Tongue (tissue), 2 donors: ENCODE data around the gene MSMP. TPM values are rescaled to one million over a fixed set of nuclear protein-coding genes. Genes with fewer than 3 reads are reported as not detected.

Source experiments
- DNase-seq: peaks from one replicate; pipeline ENCODE4 v3.0.0-alpha.2; 2015
- total RNA-seq: library from RNA; depleted of rRNA; stranded (reverse); fragments of >200 nt; gene quantifications from one replicate; pipeline ENCODE4 v1.2.3, GENCODE V29; 2014

Gene MSMP
- total RNA-seq, 1 donor from 2014 or later: not detected

DNA sequence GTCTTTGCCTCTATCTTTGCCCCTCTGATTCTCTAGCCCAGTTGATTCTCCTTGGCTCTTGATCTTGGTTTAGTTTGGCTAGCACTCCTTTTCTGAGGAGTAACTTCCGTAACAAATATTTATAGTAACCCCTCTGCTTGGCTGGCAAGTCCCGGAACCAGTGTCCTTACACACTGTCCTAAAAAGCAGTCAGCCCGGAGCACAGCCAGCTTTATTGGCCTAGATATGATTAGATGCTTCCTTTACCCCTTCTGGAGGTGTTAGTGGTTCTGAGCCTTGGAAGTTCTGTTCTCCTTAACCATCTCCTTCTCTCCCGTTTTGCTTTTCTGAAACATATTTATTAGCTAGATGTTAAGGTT, 17.0 kb upstream of the MSMP start:
- no peak for DNase-seq

DNA sequence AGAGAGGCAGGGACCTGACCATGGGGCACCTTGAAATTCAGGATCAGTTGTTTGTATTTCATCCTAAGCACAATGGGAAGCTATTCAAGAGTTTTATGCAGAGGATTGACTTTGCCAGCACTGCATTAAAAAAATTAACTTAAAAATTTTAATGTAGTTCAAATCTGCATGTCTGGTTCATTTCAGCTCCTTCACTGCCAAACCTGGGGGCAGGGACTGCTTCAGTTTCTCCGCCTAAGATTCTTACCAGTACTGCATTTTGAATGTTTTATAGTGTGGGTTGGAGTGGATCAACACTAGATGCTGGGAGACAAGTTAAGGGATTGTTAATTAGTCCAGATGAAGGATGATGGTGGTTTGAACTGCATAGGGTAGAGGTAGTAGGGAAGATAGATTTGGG, 15.7 kb upstream of the MSMP start:
- no peak for DNase-seq

DNA sequence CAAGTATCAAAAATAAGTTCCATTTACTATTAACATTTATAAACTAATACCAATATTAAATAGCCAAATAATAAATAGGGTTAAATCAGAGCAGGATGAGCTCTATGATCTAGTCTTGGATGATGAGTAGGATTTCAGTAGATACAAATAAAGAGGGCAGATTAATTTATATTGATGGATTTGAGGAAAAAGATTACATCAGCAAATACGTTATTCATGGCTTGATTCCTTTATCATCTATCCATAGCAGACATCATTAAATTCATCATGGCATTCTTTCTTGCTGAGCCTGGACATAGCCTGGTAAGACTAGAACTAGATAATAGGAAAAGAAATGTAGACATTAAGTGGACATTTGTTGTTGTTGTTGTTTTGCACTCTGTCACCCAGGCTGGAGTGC, 13.4 kb upstream of the MSMP start:
- DNase-seq: no peak

DNA sequence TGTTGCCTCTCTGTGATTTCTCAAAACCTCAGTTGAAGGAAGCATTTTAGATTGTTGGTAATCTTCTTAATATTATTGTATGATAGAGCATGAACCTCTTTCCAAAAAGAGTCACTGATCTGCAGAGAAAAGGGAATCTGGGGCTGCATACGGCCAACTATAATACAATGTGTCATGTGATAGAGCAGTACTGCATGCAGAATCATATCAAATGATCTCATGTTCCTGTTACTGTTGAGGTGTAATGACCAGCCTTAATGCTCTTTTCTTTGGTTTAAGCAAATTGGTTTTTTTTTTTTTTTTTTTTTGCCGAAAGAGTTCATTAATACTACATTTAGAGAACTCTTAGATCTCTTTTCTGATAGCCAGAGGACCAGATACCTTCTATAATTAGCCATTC, 12.9 kb upstream of the MSMP start:
- DNase-seq: no peak

DNA sequence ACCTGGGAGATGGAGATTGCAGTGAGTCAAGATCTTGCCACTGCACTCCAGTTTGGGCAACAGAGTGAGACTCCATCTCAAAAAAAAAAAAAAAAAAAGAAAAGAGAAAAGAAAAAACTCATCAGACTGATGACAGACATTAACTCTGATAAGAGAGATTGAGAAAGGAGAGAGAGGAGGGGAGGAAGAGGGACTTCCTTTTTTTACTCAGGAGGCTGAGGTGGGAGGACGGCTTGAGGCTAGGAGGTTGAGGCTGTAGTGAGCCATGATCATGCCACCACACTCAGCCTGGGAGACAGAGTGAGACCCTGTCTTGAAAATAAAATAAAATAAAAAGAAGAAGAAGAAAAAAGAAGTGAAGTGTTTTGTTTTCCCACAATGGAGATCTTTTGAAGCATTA, 9.7 kb upstream of the MSMP start:
- no peak for DNase-seq

DNA sequence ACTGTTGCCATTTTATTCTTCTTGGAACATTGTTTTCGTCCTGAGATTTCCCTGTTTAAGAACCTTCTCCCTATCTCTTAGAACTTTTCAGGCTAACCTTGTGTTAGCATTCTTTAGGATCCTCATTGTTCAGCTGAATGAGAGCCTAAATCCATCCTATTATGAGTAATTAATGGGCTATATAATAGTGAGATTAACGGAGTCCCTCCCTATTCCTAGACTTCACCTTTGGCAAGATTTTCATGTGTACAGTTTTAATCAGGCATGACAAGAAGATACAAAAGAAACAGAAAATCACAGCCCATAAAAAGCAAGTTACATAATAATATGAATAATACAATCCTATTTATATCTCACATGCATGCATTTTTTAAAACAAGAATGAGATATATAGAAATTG, 9.1 kb upstream of the MSMP start:
- DNase-seq: no peak

DNA sequence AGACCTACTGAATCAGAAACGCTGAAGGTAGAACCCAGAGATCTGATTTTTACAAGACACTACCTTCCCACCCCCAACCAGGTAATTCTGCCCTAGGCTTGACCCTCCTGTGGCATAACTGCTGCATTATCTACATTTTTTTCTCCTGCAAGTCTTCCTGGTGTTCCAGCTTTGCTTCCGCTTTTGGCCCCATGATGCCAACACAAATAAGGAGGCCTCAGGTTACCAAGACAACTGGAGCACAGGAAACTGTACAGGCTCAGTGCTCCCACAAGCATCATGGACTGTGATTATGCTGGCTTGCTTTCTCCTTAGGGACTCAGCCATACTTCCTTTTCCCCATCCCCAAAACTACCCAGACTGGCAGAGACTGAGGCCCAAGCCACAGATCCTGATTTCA, 6.6 kb upstream of the MSMP start:
- DNase-seq: peak; percentile 42

DNA sequence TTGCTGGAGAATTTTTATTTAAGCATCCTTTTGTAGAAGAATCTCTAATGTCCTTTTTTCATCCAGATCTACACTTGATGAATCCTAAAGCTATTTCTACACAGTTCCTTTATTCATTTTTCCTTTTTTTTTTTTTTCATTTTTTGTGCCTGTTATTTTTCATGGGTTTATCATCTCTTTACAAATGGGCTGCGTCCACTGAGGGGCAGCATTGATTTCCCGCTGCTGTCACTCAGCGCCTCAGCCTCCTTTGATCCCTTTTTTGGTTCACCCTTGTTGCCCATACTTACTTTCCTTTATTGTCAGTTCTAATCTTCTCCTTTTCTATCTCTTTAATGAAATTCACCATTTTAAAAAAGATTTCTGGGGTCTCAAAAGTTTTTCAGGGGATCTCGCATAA, 5.7 kb upstream of the MSMP start:
- DNase-seq: no peak

DNA sequence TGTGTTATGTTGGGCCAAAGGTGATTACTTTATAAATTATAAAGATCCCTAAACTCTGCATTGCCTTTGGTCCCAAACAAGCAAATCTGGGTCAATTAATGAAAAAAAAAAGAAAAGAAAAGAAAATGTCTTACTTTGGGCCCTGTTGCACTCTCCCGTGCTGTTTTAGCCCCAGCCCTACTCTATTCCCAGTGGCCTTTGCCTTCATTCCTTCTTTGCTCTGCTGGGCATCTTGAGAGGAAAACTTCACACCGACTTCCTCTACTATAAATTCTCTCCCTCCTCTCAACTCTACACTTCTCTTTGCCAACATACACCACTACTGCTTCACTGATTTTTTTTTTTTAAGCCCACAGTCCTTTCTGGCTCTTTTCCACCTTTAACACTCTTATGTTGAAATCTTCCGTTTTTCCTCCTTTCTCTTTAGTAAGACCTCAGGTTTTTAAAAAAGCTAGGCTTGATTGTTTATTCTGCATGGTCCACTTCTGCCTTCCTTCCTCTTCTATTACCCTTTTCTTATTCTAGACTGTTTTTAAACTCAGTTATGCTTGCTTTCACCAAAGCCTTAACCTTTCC, 4.5 kb upstream of the MSMP start:
- DNase-seq: peak; percentile 14

DNA sequence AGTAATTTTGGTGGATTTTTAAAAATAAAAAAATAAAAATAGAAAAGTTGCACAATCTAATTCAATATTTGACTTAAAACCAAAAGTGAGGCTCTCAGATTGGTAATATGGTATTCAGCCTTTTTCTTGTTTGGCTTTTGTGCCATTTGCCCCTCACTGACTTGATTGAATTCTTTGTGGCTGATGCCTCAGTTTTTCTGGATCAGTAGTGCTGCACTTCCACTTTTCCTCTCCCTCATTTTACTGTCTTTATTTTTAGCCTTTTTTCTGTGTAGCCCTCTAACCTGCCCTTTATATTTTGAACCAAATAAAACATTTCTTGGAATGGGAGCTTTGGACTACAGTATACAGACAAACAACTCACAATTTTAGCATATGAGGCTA, 3.8 kb upstream of the MSMP start:
- no peak for DNase-seq

DNA sequence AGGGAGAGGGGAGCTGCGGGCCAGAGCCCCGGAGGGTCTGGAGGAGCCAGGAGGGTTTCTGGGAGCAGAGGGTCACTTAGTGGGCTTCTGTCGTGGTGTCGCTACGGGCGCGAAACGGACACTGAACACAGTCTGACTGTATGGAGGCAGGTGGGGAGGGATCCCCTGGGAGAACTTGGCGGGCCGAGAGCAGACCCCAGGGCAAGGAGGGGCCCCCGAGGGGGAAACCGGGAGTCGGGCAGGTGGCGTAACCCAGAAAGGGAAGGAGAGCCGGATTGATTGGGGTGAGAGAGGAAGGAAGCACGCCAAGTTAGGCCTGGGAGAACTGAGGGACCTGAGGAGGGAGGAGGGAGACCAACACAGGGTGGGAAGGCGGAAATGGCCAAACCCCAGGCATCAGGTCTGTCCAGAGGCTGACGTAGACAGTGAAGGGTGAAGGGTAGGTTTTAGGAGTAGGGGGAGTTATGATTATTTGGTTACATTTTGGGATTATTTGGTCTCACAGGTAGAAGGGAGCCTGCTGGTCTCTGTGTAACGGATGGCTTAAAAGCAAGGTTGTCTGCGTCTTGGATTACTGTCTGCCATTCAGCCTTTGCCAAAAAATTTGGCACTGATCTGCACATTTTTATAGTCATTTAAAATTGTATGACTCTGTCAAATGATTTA, 3.3 kb upstream of the MSMP start:
- DNase-seq: peak; percentile 75

DNA sequence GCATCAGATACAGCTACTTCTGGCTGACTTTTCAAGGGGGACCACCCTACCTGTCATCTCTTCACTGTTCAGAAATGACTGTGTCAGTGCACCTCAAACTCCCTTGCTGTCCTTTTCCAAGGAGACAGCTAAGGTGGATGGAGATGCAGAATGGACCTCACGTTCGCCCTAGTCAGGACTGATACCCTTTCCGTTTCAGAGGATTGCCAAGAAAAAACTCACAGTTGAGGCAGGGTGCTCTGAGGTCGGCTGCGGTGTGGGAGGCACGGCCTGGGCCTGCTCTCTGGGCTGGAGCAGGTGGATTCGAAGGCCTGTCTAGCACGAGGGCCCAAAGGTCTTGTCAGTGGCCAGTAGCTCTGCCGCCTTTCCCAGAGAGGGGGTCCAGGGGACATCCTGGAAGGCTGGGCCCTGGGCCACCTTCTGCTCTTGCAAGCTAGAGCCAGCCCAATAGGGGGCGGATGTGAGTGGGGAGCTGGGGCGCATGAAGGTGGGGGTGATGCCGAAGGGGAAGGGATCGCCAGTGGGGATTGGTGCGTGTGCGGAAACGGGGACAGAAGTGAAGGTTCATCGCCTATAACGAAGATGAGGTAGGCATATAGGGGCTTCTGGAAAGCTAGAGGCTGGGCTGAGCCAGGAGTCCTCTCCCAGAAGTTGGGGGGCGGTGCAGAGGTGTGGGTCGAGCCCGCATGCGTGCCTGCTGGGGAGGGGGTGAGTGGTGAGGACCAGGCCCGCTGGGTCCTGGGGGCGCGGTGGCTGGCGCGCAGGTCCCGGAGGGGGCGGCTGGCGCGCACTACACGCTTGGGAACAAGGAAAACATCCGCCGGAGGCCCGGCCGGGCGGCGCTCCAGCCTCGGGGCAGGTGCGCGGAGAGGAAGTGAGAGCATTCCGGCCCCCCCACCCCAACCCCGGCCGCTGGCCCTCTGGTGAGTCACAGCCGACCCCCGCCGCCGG, 2.5 kb upstream of the MSMP start:
- DNase-seq: peak; percentile 71

DNA sequence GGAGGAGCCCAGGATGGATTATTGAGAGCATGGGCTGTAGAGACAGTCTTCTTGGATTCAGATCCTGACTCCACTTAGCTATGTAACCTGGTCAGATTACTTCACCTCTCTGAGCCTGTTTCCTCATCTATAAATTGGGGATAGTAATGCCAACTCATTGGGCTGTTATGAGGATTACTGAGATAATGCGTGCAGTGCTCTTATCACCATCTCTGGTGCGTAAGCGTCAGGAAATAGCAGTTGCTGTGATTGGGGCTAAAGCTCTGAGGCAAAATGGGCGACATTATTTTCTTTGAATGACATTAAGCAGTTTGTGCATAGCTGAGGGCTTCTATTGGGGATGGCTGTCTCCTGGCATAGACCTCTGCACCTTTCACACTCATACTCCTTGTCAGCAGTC, 995 bp upstream of the MSMP start:
- DNase-seq: no peak

DNA sequence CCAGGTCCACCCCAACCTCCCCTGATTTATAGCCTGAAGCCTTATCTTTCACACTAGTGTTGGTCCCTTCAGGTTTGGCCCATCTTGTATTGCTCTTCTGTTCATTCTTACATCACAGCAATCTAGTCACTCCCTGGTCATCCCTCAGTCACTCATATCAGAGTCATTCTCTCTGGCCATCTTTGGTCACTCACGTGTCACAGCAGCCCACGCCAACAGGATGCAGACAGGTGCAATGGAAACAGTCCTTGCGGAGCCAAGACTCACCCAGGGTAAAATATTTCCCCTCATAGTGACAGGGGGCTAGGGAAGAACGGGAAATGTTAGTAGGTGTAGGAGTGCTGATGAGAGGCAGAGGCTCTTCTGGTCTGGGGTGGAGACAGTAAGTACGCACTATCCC, 610 bp downstream of the MSMP start:
- DNase-seq: no peak

DNA sequence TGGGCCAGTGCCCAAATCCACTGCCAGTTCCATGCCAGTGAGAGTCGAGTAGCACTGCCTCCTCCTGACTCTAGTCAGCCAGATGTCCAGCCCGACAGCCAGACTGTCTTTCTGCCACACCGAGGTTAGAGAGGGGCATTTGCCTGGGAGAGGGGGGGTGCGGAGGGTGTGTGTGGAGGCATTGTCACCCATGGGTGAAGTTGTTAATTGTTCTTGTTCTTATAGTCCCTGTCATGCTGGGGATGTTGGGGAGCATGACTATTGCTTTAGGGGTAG, 3.9 kb downstream of the MSMP start:
- no peak for DNase-seq

DNA sequence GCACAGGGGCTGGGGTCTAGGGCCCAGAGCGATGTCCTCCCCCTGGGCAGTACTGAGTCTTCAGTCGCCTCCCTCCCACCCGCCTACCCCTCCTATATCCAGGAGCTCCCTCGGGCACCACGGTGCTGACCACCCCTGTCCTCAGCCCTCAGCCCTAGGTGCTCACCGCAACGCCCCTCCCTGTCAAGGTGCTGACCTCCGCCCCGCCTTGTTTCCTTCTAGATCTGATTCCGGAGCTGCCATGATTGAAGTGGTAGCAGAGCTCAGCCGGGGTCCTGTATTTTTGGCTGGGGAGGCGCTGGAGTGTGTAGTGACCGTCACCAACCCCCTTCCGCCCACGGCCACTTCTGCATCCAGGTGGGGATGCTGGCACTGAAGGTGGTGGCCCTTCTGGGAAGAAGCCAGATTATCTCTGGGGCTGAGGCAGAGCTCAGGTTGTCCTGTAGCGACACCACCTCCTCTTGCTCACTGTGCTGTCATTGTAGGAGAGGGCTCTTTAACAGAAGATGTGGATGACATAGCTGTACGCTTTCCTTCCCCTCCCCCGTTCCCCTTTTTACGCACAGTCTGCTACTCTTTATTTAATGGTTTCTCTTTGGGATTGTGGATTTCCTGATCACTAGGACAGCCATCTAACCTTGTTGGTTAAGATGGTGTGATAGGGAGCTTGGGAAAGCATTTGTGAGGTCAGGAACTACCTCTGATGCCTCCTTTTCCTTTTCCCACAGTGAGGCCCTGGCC, 4.4 kb downstream of the MSMP start:
- DNase-seq: no peak

DNA sequence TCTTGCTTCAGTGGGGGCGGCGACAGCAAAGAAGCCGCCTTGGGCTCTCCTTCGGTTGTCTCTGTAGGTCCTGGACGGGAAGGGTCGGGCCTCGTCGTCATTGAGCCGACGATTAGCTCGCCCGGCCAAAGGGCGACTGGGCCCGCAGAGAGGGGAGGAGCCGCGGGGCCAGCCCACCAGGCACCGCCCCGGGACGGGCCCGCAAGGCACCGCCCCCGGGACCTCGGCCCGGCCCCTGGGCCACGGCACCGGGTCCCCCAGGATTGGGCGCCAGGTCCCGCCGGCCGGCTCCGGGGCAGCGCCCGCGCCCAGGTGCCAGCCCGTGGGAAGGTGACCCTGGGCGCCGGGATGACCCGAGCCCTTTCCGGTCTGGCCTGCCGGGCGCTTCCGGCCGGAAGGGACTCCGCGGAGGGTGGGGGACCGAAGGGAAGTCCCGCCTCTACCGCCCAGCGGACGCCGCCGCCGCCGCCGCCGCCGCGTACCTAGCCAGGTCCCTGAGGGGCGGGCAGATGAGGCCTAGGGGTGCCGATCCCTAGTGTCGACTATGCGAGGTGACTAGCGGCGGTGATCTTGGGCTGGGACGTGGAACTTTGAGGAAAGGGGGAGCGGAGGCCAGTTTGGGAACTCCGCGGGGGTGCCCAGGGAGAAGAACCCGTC, 5.1 kb downstream of the MSMP start, which contains the start of the genes GBA2 and RGP1:
Gene GBA2, minus strand, starts transcription at position 371 of the 657 bp plus-strand sequence. CDS start 524 bp downstream, outside the sequence.
Gene RGP1, plus strand, starts transcription at position 430 of the 657 bp plus-strand sequence. CDS start 469 bp downstream, outside the sequence.
- peak; percentile 81 for DNase-seq

DNA sequence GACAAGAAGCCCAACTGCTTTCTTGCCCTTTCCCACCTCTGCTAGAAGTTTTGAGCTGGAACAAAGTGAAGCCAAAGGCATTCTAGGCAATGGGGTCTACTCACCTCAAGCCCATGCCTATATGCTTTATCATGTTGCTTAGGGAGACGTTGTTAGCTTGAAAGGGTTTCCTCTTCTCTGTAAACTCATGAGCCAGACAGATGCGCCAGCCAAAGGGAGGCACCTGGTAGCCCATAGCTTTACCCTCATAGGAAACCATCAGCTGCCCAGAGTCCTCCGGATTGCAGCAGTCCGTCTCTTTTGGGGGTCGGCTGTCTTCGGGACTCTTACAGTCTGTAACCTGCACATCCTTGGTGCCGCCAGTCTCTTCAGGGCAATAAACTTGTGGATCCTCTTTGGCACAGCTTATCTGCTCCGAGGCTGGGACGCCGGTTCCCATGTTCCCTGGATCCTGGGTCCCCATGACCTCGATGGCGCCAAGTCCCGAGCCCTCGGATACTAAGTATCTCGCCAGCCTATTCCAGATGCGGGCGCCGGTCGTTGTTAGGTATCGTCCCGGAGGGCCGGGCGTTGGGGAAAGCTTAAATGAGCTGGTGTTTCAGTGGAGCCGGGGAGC, 5.7 kb downstream of the MSMP start:
- DNase-seq: no peak

DNA sequence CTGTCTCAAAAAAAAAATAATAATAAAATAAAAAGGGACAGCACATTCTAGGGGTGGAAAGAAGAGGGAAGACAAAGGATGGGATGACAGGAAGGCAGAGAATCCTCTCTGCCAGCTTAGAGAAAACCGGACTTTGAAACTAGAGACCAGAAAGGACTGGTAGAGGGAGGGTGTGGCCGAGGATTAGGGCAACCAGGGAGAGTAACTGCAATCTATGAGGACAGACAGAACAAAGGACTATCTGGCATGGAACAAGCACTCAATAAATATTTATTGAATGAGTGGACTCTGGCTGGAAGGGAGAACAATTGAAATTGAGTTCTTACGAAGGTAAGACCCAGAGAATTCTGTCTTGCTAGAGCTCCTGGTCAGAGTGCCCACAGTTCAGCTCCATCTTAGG, 7.5 kb downstream of the MSMP start:
- no peak for DNase-seq

DNA sequence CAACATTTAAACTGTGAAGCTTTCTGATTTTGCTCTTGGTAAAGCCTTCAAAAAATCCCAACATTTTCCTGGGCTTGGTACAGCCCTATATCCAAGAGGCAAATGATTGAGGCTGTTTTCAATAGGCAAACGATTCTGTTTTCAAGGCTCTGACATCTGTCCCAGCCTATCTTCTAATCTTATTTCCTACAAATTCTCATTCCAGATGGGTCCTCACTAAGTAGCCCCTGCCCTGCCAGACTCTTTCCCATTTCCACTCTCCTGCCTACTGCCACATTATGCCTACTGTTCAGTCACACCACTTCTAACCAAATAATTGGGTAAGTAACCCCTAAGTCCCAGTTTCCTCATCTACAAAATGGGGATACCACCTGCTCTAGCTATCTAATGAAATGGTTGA, 8.5 kb downstream of the MSMP start:
- DNase-seq: no peak

DNA sequence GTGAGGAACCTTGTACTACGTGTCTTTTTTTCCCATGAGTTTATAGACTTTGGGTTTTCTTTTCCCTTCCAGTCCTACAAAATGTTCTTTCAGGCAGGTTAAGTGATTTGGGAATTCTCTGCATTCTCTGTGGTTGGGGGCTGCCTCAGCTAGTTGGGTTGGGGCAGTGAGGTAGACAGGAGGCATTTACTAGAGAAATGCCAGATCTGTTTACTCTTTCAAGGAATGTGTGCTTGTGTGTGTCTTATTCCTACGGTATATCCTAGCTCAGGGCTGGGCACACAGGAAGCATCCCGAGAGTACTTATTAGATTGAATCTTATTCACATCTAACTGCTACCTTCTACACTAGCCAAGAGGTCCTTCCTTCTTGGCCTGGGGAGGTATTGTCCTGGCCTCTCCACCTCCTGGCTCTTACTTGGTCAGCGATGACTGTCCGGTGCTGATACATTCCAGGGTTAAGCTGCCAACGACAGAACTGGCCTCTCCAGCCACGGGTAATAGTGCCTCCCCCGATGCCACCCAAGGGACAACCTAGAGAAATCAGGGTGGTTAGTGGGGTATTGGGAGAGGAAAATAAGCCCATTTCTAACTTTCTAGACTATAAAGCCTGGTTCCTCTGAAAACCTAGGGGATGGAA, 10.1 kb downstream of the MSMP start:
- DNase-seq: no peak
